CD14-positive monocyte (primary cell): Measurements from ENCODE around the gene TMEM126A. TPM values are rescaled to one million over a fixed set of nuclear protein-coding genes. Genes with fewer than 3 reads are reported as not detected.

Experiments
- DNase-seq, 3 donors: peaks; one replicate each; pipeline ENCODE4 v3.0.0-alpha.2; 2011 to 2022
- H2AFZ ChIP-seq: 2 replicates; pipeline ENCODE4 v1.6.0; 2012; ENCODE audit warnings: mild to moderate bottlenecking, low read depth, low read length, inconsistent platforms; ENCODE audit not compliant: insufficient read depth, poor library complexity, severe bottlenecking
- H3K27ac ChIP-seq, 2 donors: 1 replicate in 1 of 2; 2 replicates in 1 of 2; pipeline ENCODE4 v1.5.1; 2012 to 2013; ENCODE audit warnings: low read length in 2 of 2, control low read depth in 1 of 2, inconsistent platforms in 1 of 2, low read depth in 1 of 2, mild to moderate bottlenecking in 1 of 2
- H3K27me3 ChIP-seq, 2 donors: one replicate each; pipeline versions ENCODE4 v1.6.0 to v1.6.1; 2011 to 2013; ENCODE audit warnings: low read length in 2 of 2; ENCODE audit not compliant: control insufficient read depth in 2 of 2, insufficient read depth in 2 of 2
- H3K36me3 ChIP-seq, 2 donors: replicated peaks in 1 of 2; 1 replicate in 1 of 2; 2 replicates in 1 of 2; pipeline versions ENCODE4 v1.5.1 to v1.6.1; 2012 to 2013; ENCODE audit warnings: low read length in 2 of 2, control low read depth in 1 of 2, inconsistent platforms in 1 of 2, mild to moderate bottlenecking in 1 of 2; ENCODE audit not compliant: insufficient read depth in 2 of 2, control insufficient read depth in 1 of 2
- H3K4me1 ChIP-seq, 2 donors: 1 replicate in 1 of 2; 2 replicates in 1 of 2; pipeline versions ENCODE4 v1.5.1 to v1.6.1; 2012 to 2013; ENCODE audit warnings: low read length in 2 of 2, control low read depth in 1 of 2, inconsistent platforms in 1 of 2, mild to moderate bottlenecking in 1 of 2, moderate library complexity in 1 of 2; ENCODE audit not compliant: insufficient read depth in 2 of 2, control insufficient read depth in 1 of 2
- H3K4me2 ChIP-seq: replicated peaks from 2 replicates; pipeline ENCODE3; 2012; ENCODE audit warnings: low read length, moderate library complexity, mild to moderate bottlenecking; ENCODE audit not compliant: poor library complexity, severe bottlenecking; ENCODE audit errors: extremely low read depth
- H3K4me3 ChIP-seq, 3 experiments: fragments of 200-600 bp in 1 of 3; sonication (generic) in 1 of 3; replicated peaks in 1 of 3; 1 replicate in 2 of 3; 2 replicates in 1 of 3; pipeline ENCODE4 v1.5.1; 2011 to 2013; ENCODE audit warnings: low read length in 3 of 3, mild to moderate bottlenecking in 3 of 3, control low read depth in 2 of 3, low read depth in 2 of 3, inconsistent platforms in 1 of 3, moderate library complexity in 1 of 3
- H3K79me2 ChIP-seq: 2 replicates; pipeline ENCODE4 v1.6.0; 2012; ENCODE audit warnings: mild to moderate bottlenecking, control low read depth, inconsistent platforms, low read length, moderate library complexity; ENCODE audit not compliant: insufficient read depth
- H3K9ac ChIP-seq: 2 replicates; pipeline ENCODE4 v1.6.0; 2017; ENCODE audit warnings: low read length, mild to moderate bottlenecking; ENCODE audit not compliant: insufficient read depth, poor library complexity, severe bottlenecking
- H3K9me3 ChIP-seq, 2 donors: replicated peaks in 1 of 2; 1 replicate in 1 of 2; 2 replicates in 1 of 2; pipeline versions ENCODE4 v1.5.1 to v1.6.1; 2012 to 2013; ENCODE audit warnings: low read length in 2 of 2, control low read depth in 1 of 2; ENCODE audit not compliant: control insufficient read depth in 1 of 2, insufficient read depth in 1 of 2
- H4K20me1 ChIP-seq: 2 replicates; pipeline ENCODE4 v1.6.0; 2012; ENCODE audit warnings: mild to moderate bottlenecking, low read length, control low read depth, moderate library complexity; ENCODE audit not compliant: insufficient read depth
- H3K27ac Mint-ChIP-seq, 7 donors: one replicate each; pipeline ENCODE4 v1.8.0; 2020; ENCODE audit warnings: mild to moderate bottlenecking in 7 of 7, mixed read lengths in 7 of 7, moderate library complexity in 6 of 7, inconsistent platforms in 2 of 7
- H3K27me3 Mint-ChIP-seq, 3 donors: one replicate each; pipeline ENCODE4 v1.8.0; 2021 to 2022; ENCODE audit warnings: low read depth in 3 of 3, mild to moderate bottlenecking in 3 of 3, mixed read lengths in 3 of 3, moderate library complexity in 3 of 3, inconsistent platforms in 1 of 3
- H3K36me3 Mint-ChIP-seq, 2 donors: one replicate each; pipeline ENCODE4 v1.8.0; 2020; ENCODE audit warnings: mixed read lengths in 2 of 2, inconsistent platforms in 1 of 2, mild to moderate bottlenecking in 1 of 2
- H3K4me1 Mint-ChIP-seq: one replicate; pipeline ENCODE4 v1.8.0; 2020; ENCODE audit warnings: mild to moderate bottlenecking, mixed read lengths
- H3K4me3 Mint-ChIP-seq, 2 donors: one replicate each; pipeline ENCODE4 v1.8.0; 2020; ENCODE audit warnings: mild to moderate bottlenecking in 2 of 2, mixed read lengths in 2 of 2, moderate library complexity in 1 of 2
- H3K9me3 Mint-ChIP-seq, 7 donors: one replicate each; pipeline ENCODE4 v1.8.0; 2020 to 2022; ENCODE audit warnings: mixed read lengths in 7 of 7, mild to moderate bottlenecking in 6 of 7, moderate library complexity in 6 of 7, inconsistent platforms in 2 of 7
- WGBS: methylation state at CpG from one replicate; pipeline ENCODE4 v1.1.5; 2013; ENCODE audit warnings: missing lambda C conversion rate; ENCODE audit not compliant: insufficient coverage; 5-methylcytosine and 5-hydroxymethylcytosine counted together
- intact Hi-C, 2 donors: fragments of 100-400 bp; cut with micrococcal nuclease; formaldehyde crosslinking; loops; one replicate each; pipeline versions ENCODE4 v1.15.0 to v1.15.1; 2023
- polyA plus RNA-seq, 3 donors: library from polyadenylated mRNA; depleted of rRNA in 1 of 3; unstranded in 2 of 3; stranded (reverse) in 1 of 3; fragments of 300-500 nt in 2 of 3; fragments of >200 nt in 1 of 3; fragmentation: Illumina TruSeq in 2 of 3; gene quantifications; 1 replicate in 2 of 3; 2 replicates in 1 of 3; pipeline ENCODE4 v1.2.3, GENCODE V29; 2012 to 2021
- TF ChIP-seq, protein P1 (sequence below): fragments of 200-600 bp; IDR thresholded peaks from one replicate; pipeline ENCODE4 v1.8.0; 2022; ENCODE audit warnings: antibody characterized with exemption, mild to moderate bottlenecking

Gene TMEM126A
- polyA plus RNA-seq, 3 donors = 23.9 to 71.3 (median 71.1) TPM

DNA sequence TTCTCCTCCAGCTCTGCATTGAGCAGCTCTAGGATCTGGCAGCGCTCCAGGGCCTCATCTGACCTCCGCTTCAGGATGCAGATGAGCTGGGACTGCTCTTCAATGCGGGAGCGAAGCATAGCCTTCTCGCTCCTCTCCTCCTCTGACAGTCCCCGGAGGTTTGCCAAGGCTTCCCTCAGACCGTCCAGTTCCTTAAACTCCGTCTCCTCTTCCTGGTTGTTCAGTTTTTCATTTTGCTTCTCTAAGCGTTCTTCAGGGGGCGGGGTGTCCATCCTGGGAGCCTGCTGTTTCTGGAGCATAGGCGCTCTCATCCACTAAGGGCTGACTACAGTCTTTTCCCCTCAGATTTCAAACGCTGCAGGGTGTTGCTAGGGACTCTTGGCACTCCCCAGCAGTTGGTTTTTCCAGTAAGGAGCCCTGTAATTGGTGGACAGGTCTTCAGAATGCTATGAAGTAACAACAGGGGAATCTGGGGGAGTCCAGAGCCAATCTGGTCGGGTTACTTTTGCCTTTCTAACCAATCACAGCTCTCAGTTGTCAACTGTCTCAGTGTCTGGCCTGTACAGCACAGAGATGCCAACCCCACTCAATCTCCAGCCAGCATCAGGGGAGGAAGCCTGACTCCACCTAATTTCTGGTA is 38.2 kb downstream of the TMEM126A start, which contains the start of gene CCDC89:
Gene CCDC89, minus strand, starts transcription at position 376 of the 640 bp plus-strand sequence. Its CDS starts 65 bp downstream, at position 311.
- H3K4me2 ChIP-seq = no peak within 1 kb of the TSS
- H3K79me2 ChIP-seq = no peaks in the 10 kb centered on the region
- no peak within 1 kb of the TSS for H3K9ac ChIP-seq
- H4K20me1 ChIP-seq = no peaks in the 10 kb centered on the region
- no peaks in the 10 kb centered on the region for H3K36me3 ChIP-seq
- peaks cover 0 to 7% of the 10 kb centered on the region in 2 donors for H3K4me1 ChIP-seq
- no peak within 1 kb of the TSS for H3K4me3 Mint-ChIP-seq
- intact Hi-C loops = no loop called here
- 91% methylated on average over 10 of the region's 13 CpGs for WGBS
- TF ChIP-seq, protein P1, sequence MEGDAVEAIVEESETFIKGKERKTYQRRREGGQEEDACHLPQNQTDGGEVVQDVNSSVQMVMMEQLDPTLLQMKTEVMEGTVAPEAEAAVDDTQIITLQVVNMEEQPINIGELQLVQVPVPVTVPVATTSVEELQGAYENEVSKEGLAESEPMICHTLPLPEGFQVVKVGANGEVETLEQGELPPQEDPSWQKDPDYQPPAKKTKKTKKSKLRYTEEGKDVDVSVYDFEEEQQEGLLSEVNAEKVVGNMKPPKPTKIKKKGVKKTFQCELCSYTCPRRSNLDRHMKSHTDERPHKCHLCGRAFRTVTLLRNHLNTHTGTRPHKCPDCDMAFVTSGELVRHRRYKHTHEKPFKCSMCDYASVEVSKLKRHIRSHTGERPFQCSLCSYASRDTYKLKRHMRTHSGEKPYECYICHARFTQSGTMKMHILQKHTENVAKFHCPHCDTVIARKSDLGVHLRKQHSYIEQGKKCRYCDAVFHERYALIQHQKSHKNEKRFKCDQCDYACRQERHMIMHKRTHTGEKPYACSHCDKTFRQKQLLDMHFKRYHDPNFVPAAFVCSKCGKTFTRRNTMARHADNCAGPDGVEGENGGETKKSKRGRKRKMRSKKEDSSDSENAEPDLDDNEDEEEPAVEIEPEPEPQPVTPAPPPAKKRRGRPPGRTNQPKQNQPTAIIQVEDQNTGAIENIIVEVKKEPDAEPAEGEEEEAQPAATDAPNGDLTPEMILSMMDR = no peak
- no peaks in the 10 kb centered on the region for H3K9me3 ChIP-seq
- H3K27ac Mint-ChIP-seq = peak within 1 kb of the TSS in 1 of 7 donors; percentile 1
- no peak for DNase-seq
- H3K27me3 ChIP-seq = no peaks in the 10 kb centered on the region
- no peak within 1 kb of the TSS for H3K27ac ChIP-seq
- no peaks in the 10 kb centered on the region for H3K36me3 Mint-ChIP-seq
- no peak within 1 kb of the TSS for H3K4me3 ChIP-seq
- peaks cover 15% of the 10 kb centered on the region for H3K4me1 Mint-ChIP-seq
- no peaks in the 10 kb centered on the region for H3K9me3 Mint-ChIP-seq
- H3K27me3 Mint-ChIP-seq = peaks cover 0 to 2% (median 1%) of the 10 kb centered on the region in 3 donors
- no peak within 1 kb of the TSS for H2AFZ ChIP-seq

DNA sequence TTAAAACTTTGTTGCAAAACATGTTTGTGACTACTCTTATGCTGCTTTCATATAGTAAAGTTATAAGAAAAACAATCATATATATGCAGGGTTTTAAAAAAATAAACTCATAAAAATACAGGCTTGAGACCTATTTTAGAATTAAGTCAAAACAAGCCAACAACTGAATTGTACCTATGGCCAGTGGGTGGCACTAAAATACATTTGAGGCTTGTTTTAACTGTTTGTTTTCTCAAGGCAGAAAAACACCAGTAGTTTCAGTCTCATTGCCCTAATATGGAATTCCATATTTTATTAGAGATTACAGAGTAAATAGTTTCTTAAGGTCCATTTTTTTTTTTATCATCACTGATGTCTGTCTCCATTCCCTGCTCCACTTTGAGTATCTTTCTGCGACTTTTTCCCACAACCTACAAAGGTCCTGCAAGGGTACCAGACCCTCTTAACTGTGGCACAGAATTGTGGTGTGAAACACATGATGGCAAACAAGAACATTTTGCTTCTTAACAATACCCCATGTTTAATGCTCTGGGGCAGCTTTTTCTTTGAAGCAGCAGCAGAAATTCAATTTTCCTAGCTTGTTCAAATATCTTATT is 46.7 kb downstream of the TMEM126A start:
- no peaks in the 10 kb centered on the region for H4K20me1 ChIP-seq
- Mint-ChIP-seq H3K4me1 (peaks cover 6% of the 10 kb centered on the region), H3K27me3 (peaks cover 0 to 1% (median 1%) of the 10 kb centered on the region in 3 donors), H3K27ac (no peak overlapping the region), H3K36me3 (no peaks in the 10 kb centered on the region), H3K9me3 (no peaks in the 10 kb centered on the region), H3K4me3 (no peak overlapping the region)
- no peaks in the 10 kb centered on the region for H3K27me3 ChIP-seq
- peaks cover 2 to 3% of the 10 kb centered on the region in 2 donors for H3K4me1 ChIP-seq
- H3K9ac ChIP-seq = no peak overlapping the region
- no peak for DNase-seq
- no peaks in the 10 kb centered on the region for H3K9me3 ChIP-seq
- no peaks in the 10 kb centered on the region for H3K79me2 ChIP-seq
- H3K36me3 ChIP-seq = no peaks in the 10 kb centered on the region
- H3K27ac ChIP-seq = no peak overlapping the region
- intact Hi-C loops = no loop called here
- H2AFZ ChIP-seq = no peak overlapping the region
- no peak overlapping the region for H3K4me2 ChIP-seq
- H3K4me3 ChIP-seq = no peak overlapping the region
- no CpG with 5 or more reads among the region's 1 CpG for WGBS
- TF ChIP-seq, protein P1 = no peak
